ENCODE measurements around the gene RBBP5. TPM values are rescaled to one million over a fixed set of nuclear protein-coding genes. Genes with fewer than 3 reads are reported as not detected.

The RBBP5 gene
- total RNA-seq, 2 donors from 2014 or later: 10.0 to 11.0 TPM

DNA sequence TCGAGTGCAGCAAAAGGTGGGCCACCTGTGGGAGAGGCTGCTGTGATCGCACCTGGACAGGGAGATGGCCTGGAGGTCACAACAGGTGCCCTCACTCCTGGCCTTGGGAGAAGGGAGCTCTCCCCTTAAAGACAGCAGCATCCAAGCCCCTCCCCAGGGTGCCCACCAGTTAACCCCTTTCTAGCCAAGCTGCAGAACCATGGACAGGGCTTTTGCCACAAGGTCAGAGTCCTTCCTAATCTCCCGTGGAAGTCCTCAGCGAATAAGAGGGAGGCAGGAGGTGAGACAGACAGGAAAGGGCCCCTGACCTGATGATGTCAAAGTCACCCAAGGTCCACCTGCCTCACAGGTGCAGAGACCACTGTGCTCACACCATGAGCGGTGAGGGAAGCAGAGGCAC is 77.0 kb downstream of the RBBP5 start:
- intact Hi-C loops (cut with DNase I): no loop called here
- DNase-seq (no peak), ATAC-seq (no peak)

DNA sequence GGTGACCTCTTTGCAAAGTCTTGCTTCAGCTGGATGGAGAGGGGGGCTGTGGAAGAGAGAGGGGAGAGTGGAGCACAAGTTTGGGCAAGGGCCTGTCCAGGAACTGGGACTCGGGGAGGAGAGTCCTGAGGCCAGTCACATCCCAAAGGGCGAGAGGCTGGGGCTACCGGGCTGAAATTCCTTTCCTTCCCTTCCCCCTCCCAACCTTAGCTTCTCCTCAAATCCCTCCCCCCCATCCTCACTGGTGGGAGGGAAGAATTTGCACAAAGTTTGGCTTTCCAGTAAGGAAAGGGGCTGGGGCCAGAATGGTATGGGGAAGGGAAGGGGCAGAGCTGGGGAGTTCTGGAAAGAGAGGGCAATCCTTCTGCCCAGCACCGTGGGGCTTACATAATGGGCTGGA is 77.9 kb downstream of the RBBP5 start:
- DNase-seq: no peak
- no peak for ATAC-seq
- intact Hi-C loops (cut with DNase I): no loop called here

DNA sequence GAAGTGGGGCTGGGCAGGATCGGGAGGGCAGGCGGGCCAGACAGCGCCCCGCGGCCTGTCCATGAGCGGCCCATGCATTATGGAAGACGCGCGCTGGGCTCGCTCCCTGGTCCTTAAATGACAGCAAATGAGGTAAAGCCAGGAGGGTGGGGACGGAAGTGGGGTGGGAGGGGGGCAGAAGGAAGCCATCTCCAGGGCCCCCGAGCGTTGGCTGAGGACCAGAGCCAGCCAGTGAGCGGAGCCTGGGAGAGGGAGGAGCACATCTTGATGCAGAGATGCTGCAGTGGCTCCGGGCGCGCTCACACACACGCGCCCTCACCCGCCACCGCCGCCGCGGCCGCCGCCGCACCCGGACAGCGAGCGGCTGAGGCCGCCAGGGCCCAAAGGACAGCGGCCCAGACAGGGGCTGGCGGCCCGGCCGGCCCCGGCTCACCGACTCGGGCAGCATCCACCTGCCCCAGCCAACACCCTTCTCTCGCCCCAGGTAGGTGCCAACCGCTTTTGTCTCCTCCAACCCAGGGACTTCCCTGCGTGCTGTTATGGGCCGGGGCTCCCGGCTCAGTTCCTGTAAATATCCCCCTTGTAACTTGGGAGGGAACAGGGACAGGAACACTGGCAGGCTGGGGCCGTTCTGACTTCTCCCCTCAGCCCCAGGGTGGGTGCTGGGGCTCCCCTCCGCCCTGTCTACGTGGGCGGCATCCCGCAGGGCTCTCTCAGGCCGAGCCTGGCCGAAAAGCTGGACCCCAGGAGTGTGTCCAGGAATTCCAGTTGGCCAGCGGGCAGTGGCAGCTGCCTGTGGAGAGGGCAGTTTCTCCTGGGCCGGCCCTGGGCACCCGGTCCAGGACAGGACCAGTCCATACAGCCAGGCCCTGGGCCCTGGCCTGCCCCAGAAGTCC is 78.6 kb downstream of the RBBP5 start, which contains the start of gene CNTN2:
TSS of gene CNTN2 (plus strand) at position 302 of the 896 bp plus-strand sequence. CDS start 9,974 bp downstream, outside the sequence.
- DNase-seq: no peak
- peak in 1 of 2 donors; percentile 35 for ATAC-seq
- intact Hi-C loops (cut with DNase I): no loop called here

DNA sequence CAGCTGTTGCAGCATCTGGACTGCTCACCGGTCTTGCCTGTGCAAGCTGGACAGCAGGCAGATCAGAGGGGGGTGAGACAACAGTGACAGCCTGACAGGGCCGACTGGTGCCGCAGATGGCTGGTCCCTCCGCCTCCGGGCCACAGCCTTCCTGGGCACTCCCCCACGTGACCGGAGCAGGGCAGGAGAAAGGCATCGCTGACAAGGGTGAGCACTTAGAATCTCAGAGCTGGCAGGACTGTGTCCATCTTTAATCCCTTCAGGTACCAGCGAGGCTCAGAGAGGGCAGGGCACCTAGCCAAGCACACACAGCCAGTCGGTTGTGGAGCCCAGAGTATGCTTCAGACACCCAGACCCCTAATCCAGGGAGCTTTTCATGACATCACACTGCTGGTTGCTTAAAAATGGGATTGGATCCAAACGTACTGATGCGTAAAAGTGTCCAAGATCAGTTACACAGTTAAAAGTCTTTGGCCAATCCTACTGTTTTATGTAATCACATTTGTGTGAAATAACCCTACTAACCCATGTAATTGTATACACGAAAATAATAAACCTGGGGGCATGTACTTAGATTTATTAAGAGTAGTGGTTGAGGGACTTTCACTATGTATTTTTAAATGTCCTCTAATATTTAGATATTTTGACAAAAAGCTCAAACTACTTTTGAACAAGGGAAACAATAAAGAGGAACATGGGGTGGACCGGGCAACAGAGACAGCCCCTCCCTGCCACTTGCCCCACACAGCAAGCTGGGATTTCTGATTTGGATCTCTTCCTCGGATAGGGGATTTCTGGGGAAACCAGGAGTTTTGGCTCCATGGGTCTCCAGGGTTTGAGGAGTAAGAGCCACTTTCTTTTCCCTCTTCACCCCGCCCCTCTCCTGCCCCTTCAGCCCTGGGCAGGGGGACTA is 79.5 kb downstream of the RBBP5 start:
- DNase-seq (no peak), ATAC-seq (no peak)
- intact Hi-C loops (cut with DNase I): no loop called here

DNA sequence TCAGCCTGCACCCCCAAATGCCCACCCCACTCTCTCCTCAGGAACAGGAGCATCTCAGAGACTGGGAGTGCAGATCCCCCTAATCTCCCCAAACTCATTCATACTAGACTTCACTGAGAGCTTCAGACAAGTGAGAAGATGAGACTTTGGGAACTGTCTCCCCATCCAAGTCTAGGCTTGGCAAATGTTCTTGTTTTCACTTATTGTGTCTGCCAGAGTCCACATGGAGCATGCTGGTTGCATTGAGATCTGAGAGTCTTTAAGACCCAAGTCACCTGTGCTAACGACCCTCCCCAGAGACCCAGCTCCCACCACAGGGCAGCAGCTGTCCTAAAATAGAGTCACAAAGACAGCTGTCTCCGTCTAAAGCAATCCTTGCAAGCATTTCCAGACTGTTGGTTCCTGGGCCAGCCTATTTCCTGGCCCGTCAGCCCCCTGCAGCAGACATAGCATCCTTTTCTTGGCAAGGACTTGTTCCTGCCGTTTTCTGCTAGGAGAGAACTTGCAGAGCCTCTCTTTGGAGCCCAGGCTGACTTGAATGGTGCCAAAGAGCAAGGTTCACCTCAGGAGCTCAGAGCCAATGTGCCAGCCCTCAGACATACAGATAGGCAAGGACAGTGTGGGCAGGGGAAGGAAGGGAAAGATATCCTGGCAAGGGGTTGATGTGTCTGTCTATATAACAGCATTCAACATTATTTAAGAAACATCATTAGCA is 80.6 kb downstream of the RBBP5 start:
- no peak for ATAC-seq
- DNase-seq: no peak
- intact Hi-C loops (cut with DNase I): no loop called here

DNA sequence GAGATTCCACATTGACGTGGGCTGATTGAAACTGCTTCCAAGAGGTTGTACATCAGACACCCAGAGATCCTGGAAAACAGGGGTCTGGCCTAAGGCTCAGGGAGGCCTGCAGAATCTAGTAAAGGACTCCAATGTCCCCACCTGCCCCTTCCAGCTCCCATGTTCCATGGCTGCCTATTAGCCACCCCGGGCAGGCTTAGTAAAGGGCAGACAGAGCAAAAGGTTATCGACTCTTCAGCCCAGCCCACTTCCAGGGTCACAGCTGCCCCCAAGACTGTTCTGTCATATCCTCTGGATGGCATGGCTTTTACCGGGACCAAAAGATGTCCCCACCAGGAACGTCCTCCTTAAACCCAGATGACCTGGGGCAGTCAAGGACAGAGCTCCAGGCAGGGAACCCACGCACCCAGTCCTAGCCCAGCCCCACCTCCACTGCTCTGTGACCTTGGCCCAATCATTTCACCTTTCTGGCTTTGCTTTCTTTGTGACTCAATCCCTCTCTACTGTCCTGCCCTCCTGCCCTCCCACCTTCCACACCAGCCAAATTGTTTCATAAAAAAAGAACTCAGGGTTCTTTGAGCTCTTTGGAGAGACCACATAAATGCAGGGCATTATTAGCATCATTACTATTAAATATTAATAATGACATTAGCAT is 83.5 kb downstream of the RBBP5 start:
- DNase-seq: no peak
- intact Hi-C loops (cut with DNase I): no loop called here
- no peak for ATAC-seq

DNA sequence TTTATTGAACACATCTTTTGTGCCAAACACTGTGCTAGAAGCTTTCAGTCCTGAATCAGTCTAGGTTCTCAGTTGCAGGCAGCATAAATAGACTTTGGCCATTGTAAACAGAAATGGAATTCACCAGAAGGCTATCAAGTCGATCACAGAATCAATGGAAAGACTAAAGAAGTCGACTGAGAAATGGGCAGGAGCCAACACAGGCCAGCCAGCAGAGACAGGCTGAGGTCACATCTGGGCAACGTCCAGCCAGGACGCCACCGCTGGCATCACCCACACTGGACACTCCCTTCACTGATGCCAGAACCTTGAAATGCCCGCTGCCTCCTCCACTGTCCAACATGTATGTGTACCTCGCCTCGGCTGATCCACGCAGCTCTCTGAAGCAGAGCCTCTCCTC is 84.2 kb downstream of the RBBP5 start:
- intact Hi-C loops (cut with DNase I): no loop called here

More for the DNA sequence above, 84.2 kb downstream of the RBBP5 start:
- ATAC-seq (no peak), DNase-seq (no peak)

Other genes with a start within 250 kb of the RBBP5 start
- gene CNTN2, start 78.8 kb downstream of the RBBP5 start, total RNA-seq: 1 to 10 TPM in 1 of 2 donors, under 1 TPM in 1; 0.24 to 1.1 TPM
- gene TMEM81, start 37.5 kb downstream of the RBBP5 start, total RNA-seq: 1 to 10 TPM; 1.8 to 4.0 TPM
- gene DSTYK, start 89.7 kb upstream of the RBBP5 start, total RNA-seq: 1 to 10 TPM; 8.1 to 8.2 TPM
- gene TMCC2, start 106.0 kb upstream of the RBBP5 start, total RNA-seq: 10 to 100 TPM in 1 of 2 donors, 1 to 10 TPM in 1; 7.3 to 11.9 TPM
- 1 to 10 TPM; 1.2 to 1.4 TPM for gene NUAK2, start 199.8 kb upstream of the RBBP5 start, total RNA-seq
- under 1 TPM; 0.31 to 0.53 TPM for gene KLHDC8A, start 234.9 kb upstream of the RBBP5 start, total RNA-seq

Measured in left cardiac atrium (tissue), 4 donors.